Loucy (cell line): ENCODE results near the gene PALLD.

Experiments
- H2AFZ ChIP-seq: fragments of 200-600 bp; sonication (generic); 2 replicates; pipeline ENCODE4 v1.6.0; 2016; ENCODE audit warnings: antibody characterized with exemption, mild to moderate bottlenecking, low read length, moderate library complexity
- H3F3A ChIP-seq: fragments of 200-600 bp; 2 replicates; pipeline ENCODE4 v1.6.0; 2016; ENCODE audit warnings: antibody characterized with exemption, low read depth, mild to moderate bottlenecking
- H3K27me3 ChIP-seq: fragments of 200-600 bp; sonication (generic); 2 replicates; pipeline ENCODE4 v1.6.1; 2014; ENCODE audit warnings: low read length, mild to moderate bottlenecking; ENCODE audit not compliant: insufficient read depth, poor library complexity, severe bottlenecking
- H3K36me3 ChIP-seq: fragments of 200-600 bp; sonication (generic); 2 replicates; pipeline ENCODE4 v1.6.1; 2016; ENCODE audit warnings: low read length; ENCODE audit not compliant: insufficient read depth
- H3K4me1 ChIP-seq: fragments of 200-600 bp; sonication (generic); 2 replicates; pipeline ENCODE4 v1.5.1; 2014; ENCODE audit warnings: low read length, mild to moderate bottlenecking; ENCODE audit not compliant: insufficient read depth, poor library complexity, severe bottlenecking
- H3K4me2 ChIP-seq: fragments of 200-600 bp; sonication (generic); 2 replicates; pipeline ENCODE4 v1.6.0; 2014; ENCODE audit warnings: antibody characterized with exemption, low read length, low read depth, mild to moderate bottlenecking; ENCODE audit not compliant: poor library complexity, severe bottlenecking
- H3K4me3 ChIP-seq: fragments of 200-600 bp; sonication (generic); 2 replicates; pipeline ENCODE4 v1.5.1; 2014; ENCODE audit warnings: low read length, mild to moderate bottlenecking, mixed read lengths; ENCODE audit not compliant: poor library complexity, severe bottlenecking
- H3K79me2 ChIP-seq: fragments of 200-600 bp; sonication (generic); 2 replicates; pipeline ENCODE4 v1.6.1; 2014; ENCODE audit warnings: low read length; ENCODE audit not compliant: insufficient read depth
- H3K9ac ChIP-seq: fragments of 200-600 bp; sonication (generic); 2 replicates; pipeline ENCODE4 v1.6.0; 2014; ENCODE audit warnings: mild to moderate bottlenecking, low read depth, low read length, moderate library complexity; ENCODE audit not compliant: poor library complexity, severe bottlenecking
- H3K9me2 ChIP-seq: fragments of 200-600 bp; sonication (generic); replicated peaks from 2 replicates; pipeline ENCODE4 v1.6.1; 2016; ENCODE audit warnings: low read depth, low read length, mixed read lengths
- H3K9me3 ChIP-seq: fragments of 200-600 bp; sonication (generic); 2 replicates; pipeline ENCODE4 v1.6.1; 2014; ENCODE audit warnings: mild to moderate bottlenecking, antibody characterized with exemption, low read length, low read depth; ENCODE audit not compliant: insufficient read depth
- H4K20me1 ChIP-seq: fragments of 200-600 bp; sonication (generic); 2 replicates; pipeline ENCODE4 v1.6.0; 2014; ENCODE audit warnings: antibody characterized with exemption, low read length, mild to moderate bottlenecking; ENCODE audit not compliant: insufficient read depth, poor library complexity, severe bottlenecking
- CTCF ChIP-seq: fragments of 200-600 bp; sonication (generic); conservative IDR thresholded peaks from 2 replicates; pipeline ENCODE4 v1.5.1; 2014; ENCODE audit warnings: mild to moderate bottlenecking, antibody characterized with exemption, low read length
- EZH2phosphoT487 ChIP-seq: fragments of 200-600 bp; IDR thresholded peaks from 2 replicates; pipeline ENCODE4 v1.6.1; 2018; ENCODE audit warnings: antibody characterized with exemption, mild to moderate bottlenecking, moderate library complexity, borderline replicate concordance

PALLD gene

GRCh38 chr4:168882650-168883233 is 385.9 kb downstream of the PALLD start:
- H2AFZ ChIP-seq = no peak overlapping the region
- H3K27me3 ChIP-seq = no peaks in the 10 kb centered on the region
- no peaks in the 10 kb centered on the region for H3K9me3 ChIP-seq
- H3K4me3 ChIP-seq = no peak overlapping the region
- H3K36me3 ChIP-seq = peaks cover 8% of the 10 kb centered on the region; the same call in 1 of the 2 replicates
- H4K20me1 ChIP-seq = no peaks in the 10 kb centered on the region
- TF ChIP-seq EZH2phosphoT487 = no peak
- no peak for TF ChIP-seq CTCF
- no peaks in the 10 kb centered on the region for H3K4me1 ChIP-seq
- H3K9me2 ChIP-seq = no peaks in the 10 kb centered on the region
- H3F3A ChIP-seq = no peaks in the 10 kb centered on the region
- no peak overlapping the region for H3K9ac ChIP-seq
- no peak overlapping the region for H3K4me2 ChIP-seq
- no peaks in the 10 kb centered on the region for H3K79me2 ChIP-seq

DNA sequence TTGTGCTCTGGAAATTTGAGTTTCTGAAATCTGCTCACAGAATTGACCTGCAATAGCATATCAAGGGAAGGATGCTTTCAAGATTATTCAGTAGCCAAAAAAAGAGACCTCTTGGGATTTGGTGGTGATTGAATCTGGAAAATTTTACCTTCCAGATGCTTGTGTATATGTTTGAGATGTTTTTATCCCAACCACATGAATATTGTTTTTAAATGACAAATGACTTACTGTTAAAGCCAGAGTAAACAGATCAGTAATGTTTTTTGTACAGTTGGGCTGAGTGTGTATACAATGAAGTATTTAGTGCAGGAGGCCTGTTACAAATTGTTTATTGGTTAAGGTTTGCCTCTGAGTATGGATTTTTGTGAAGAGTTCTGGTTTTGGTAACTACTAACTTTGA is 386.7 kb downstream of the PALLD start:
- no peaks in the 10 kb centered on the region for H3K9me2 ChIP-seq
- H2AFZ ChIP-seq = no peak overlapping the region
- H3K4me3 ChIP-seq = no peak overlapping the region
- no peaks in the 10 kb centered on the region for H3K79me2 ChIP-seq
- no peak overlapping the region for H3K4me2 ChIP-seq
- no peak for TF ChIP-seq EZH2phosphoT487
- TF ChIP-seq CTCF = no peak
- H4K20me1 ChIP-seq = no peaks in the 10 kb centered on the region
- no peaks in the 10 kb centered on the region for H3K9me3 ChIP-seq
- no peak overlapping the region for H3K9ac ChIP-seq
- no peaks in the 10 kb centered on the region for H3K4me1 ChIP-seq
- H3F3A ChIP-seq = no peaks in the 10 kb centered on the region
- H3K27me3 ChIP-seq = no peaks in the 10 kb centered on the region
- peaks cover 7% of the 10 kb centered on the region; the same call in 1 of the 2 replicates for H3K36me3 ChIP-seq

DNA sequence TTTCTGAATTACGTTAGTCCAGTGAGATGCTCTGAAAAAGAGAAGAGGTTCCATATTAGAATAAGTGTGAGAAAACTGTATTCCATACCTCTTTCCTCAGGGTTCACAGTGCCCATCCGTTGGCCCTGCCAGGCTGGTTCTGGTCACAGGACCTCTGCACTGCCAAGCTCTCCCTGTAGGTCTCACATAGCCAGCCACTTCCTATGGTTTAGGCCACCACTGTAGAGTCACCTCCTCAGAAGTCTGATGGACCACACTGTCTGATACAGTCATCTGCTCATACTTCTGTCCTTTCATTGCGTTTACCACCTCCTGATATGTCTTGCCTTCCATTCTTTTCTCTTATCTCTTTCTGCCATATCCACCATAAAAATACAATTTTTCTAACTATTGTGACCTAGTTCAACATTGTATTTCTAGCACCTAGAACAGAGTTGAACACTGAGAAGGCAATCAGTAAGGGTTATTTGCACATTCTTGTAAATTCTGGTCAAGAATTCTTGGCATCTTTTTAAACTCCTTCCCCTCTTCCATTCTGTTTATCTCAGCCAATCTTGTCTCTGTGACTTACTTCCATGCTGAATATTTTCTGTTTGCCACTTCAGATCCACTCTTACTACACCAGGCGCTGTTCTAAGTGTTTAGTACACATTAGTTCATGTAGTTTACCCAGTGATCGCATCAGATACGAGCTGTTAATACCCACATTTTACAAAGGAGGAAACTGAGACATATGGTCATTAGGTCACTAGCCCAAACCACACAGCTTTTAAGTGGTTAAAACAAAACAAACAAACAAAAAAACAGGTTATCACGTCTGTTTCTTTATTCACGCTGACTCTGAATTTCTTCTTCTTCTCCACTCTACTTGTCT is 387.6 kb downstream of the PALLD start:
- no peaks in the 10 kb centered on the region for H4K20me1 ChIP-seq
- no peak overlapping the region for H3K9ac ChIP-seq
- no peak overlapping the region for H3K4me3 ChIP-seq
- H3K79me2 ChIP-seq = no peaks in the 10 kb centered on the region
- no peak overlapping the region for H3K4me2 ChIP-seq
- TF ChIP-seq CTCF (no peak), EZH2phosphoT487 (no peak)
- H3K9me2 ChIP-seq = no peaks in the 10 kb centered on the region
- H3F3A ChIP-seq = no peaks in the 10 kb centered on the region
- peaks cover 8% of the 10 kb centered on the region; the same call in 1 of the 2 replicates for H3K36me3 ChIP-seq
- no peaks in the 10 kb centered on the region for H3K9me3 ChIP-seq
- no peak overlapping the region for H2AFZ ChIP-seq
- no peaks in the 10 kb centered on the region for H3K4me1 ChIP-seq
- no peaks in the 10 kb centered on the region for H3K27me3 ChIP-seq
